Measurements from ENCODE around the gene LRRC3B. TPM values are rescaled to one million over a fixed set of nuclear protein-coding genes. Genes with fewer than 3 reads are reported as not detected.

Gene LRRC3B
- total RNA-seq, 1 donor from 2014 or later: 0.54 TPM

DNA sequence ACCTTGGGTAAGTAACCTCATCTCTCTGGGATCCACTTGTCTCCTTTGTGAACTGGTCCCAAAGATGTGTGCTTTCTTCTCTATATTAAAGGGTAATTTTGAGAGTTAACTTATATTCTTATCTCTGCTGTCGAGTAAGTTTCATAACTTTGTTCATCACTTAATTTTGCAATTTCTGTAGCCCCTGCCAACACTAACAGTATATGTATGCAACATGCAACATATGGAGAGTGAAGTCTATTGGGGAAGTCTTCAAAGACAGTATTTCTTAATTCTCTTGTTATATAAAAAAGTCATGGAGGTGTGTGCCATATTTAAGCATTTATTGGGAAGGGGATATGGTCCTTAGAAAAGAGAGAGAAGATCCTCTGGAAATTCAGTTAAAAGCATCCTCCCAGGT is 85.9 kb downstream of the LRRC3B start:
- Mint-ChIP-seq H3K4me3 (no peak overlapping the region), H3K9me3 (no peaks in the 10 kb centered on the region), H3K27me3 (ENCODE audit: low read depth) (peaks cover 3% of the 10 kb centered on the region), H3K4me1 (no peaks in the 10 kb centered on the region), H3K36me3 (ENCODE audit: low read depth) (no peaks in the 10 kb centered on the region), H3K27ac (ENCODE audit: unreplicated experiment) (no peak overlapping the region)
- TF ChIP-seq, protein P1, sequence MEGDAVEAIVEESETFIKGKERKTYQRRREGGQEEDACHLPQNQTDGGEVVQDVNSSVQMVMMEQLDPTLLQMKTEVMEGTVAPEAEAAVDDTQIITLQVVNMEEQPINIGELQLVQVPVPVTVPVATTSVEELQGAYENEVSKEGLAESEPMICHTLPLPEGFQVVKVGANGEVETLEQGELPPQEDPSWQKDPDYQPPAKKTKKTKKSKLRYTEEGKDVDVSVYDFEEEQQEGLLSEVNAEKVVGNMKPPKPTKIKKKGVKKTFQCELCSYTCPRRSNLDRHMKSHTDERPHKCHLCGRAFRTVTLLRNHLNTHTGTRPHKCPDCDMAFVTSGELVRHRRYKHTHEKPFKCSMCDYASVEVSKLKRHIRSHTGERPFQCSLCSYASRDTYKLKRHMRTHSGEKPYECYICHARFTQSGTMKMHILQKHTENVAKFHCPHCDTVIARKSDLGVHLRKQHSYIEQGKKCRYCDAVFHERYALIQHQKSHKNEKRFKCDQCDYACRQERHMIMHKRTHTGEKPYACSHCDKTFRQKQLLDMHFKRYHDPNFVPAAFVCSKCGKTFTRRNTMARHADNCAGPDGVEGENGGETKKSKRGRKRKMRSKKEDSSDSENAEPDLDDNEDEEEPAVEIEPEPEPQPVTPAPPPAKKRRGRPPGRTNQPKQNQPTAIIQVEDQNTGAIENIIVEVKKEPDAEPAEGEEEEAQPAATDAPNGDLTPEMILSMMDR (conservative IDR thresholded peaks at IDR 0.05): no peak
- no peak for DNase-seq (ENCODE audit: low read depth, low spot score)

DNA sequence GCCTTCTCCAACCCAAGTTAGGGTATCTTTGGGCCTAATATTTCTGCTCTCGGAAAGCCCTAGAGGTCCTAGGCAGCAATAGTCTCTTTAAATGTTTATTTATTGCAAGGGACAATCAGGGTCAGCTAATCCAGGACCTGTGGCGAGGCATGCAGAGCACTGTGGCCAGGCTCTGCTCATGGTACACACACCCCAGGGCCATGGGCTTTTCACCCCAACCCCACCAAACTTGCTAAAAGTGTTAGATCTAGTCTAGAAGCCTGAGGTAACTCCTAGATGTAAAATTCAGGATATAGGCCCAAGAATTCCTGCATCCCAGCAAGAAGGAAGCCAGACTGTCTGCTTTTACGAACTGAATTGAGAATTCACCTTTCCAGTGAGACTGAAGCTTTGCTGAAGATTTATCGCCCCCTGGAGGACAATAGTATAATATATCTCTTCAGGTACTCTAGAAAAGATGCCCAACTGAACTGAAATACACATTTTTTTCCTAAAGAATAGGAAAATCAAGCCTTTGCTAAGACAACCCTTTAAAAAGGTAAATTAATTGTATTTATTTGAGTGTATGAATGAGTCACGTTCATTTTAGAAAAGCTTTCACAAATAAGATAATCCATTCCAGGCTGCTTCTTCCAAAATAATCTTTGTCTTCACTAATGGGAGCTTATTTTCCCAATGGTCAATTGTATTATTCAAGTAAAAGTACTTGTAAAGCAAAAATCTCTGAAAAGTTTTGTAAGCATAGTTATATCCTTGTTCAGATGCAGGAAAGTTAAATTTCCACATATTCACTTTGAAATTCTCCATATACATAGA is 89.8 kb downstream of the LRRC3B start:
- peaks cover 3% of the 10 kb centered on the region for H3K9me3 Mint-ChIP-seq
- no peaks in the 10 kb centered on the region for H3K4me1 Mint-ChIP-seq
- TF ChIP-seq, protein P1 (conservative IDR thresholded peaks at IDR 0.05): peak; percentile 84
- peak; percentile 3 for DNase-seq (ENCODE audit: low read depth, low spot score)
- no peak overlapping the region for H3K27ac Mint-ChIP-seq (ENCODE audit: unreplicated experiment)
- H3K36me3 Mint-ChIP-seq (ENCODE audit: low read depth): no peaks in the 10 kb centered on the region
- peaks cover 3% of the 10 kb centered on the region for H3K27me3 Mint-ChIP-seq (ENCODE audit: low read depth)
- H3K4me3 Mint-ChIP-seq: no peak overlapping the region

DNA sequence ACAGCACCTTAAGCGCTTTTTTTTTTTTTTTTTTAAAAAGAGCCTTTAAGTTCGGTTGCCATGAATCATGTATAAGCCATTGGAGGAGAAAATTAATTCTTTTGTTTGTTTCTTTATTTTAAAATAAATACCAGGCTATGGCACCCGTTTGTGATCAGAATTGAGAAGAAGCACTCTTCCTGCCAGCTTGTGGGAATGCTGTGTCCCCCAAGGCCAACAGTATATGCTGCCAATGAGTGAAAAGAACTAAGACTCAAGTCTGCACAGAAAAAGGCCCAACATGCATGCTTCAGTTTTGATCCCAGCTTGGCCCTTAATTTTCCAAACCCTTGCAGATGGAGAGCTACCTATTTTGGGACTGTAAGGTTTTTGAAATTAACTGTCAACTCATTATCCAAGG is 90.5 kb downstream of the LRRC3B start:
- DNase-seq (ENCODE audit: low read depth, low spot score): no peak
- H3K27me3 Mint-ChIP-seq (ENCODE audit: low read depth): peaks cover 1% of the 10 kb centered on the region

DNA sequence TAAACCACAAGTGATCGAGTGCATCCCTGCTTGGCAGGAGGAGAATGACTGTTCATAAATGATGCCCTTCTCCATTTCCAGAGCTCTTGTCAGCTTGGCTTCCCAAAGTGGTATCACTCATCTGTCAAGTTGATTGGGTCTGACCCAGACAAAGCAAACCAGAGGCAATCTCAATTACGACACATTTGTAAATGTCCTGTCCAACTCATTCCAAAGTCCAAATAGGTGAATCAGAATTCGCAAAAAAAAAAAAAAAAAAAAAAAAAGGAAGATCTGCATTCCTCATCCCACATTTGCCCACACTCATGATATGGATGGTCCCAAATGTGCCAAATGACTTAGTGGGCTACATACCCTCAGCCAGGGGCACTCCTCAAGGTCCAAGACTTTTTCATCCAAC is 91.9 kb downstream of the LRRC3B start:
- H3K9me3 Mint-ChIP-seq: peaks cover 3% of the 10 kb centered on the region
- no peaks in the 10 kb centered on the region for H3K27me3 Mint-ChIP-seq (ENCODE audit: low read depth)
- no peaks in the 10 kb centered on the region for H3K4me1 Mint-ChIP-seq
- TF ChIP-seq, protein P1 (conservative IDR thresholded peaks at IDR 0.05): no peak
- DNase-seq (ENCODE audit: low read depth, low spot score): no peak
- H3K27ac Mint-ChIP-seq (ENCODE audit: unreplicated experiment): no peak overlapping the region
- H3K36me3 Mint-ChIP-seq (ENCODE audit: low read depth): no peaks in the 10 kb centered on the region
- no peak overlapping the region for H3K4me3 Mint-ChIP-seq

More for the DNA sequence above, 90.5 kb downstream of the LRRC3B start:
- Mint-ChIP-seq H3K4me1 (no peaks in the 10 kb centered on the region), H3K9me3 (peaks cover 3% of the 10 kb centered on the region), H3K27ac (ENCODE audit: unreplicated experiment) (peak overlapping the region; percentile 53), H3K36me3 (ENCODE audit: low read depth) (no peaks in the 10 kb centered on the region), H3K4me3 (no peak overlapping the region)
- TF ChIP-seq, protein P1 (conservative IDR thresholded peaks at IDR 0.05): no peak

DNA sequence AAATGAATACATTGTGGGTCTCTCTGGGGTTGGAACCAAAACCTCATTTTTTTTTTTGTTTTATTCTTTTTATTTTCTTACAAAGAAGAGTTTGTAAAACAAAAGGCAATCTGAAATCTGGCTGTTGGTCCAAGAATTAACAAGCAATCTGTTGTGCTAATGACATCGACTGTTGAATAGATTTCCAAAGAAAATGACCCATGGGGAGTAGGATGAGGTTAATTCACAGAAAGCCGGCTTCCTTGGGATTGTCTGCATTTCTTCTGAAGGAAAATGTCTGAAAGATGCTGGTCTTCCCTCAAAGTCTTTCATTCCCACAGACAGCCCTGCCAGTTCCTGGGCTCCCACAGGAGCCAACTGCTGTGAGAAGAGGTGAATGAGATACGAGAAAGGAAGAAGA is 92.9 kb downstream of the LRRC3B start:
- peaks cover 3% of the 10 kb centered on the region for H3K9me3 Mint-ChIP-seq
- no peak for DNase-seq (ENCODE audit: low read depth, low spot score)
- TF ChIP-seq, protein P1 (conservative IDR thresholded peaks at IDR 0.05): no peak
- no peak overlapping the region for H3K4me3 Mint-ChIP-seq
- H3K27ac Mint-ChIP-seq (ENCODE audit: unreplicated experiment): no peak overlapping the region
- no peaks in the 10 kb centered on the region for H3K4me1 Mint-ChIP-seq
- no peaks in the 10 kb centered on the region for H3K36me3 Mint-ChIP-seq (ENCODE audit: low read depth)
- no peaks in the 10 kb centered on the region for H3K27me3 Mint-ChIP-seq (ENCODE audit: low read depth)
